ENCODE data around the gene FNBP1L. TPM values are rescaled to one million over a fixed set of nuclear protein-coding genes. Genes with fewer than 3 reads are reported as not detected.
"Not testable (repeated sequence)": the region's sequence is repeated elsewhere in the genome, so short reads cannot be mapped to it uniquely, and the experiment has no call there.

Gene FNBP1L
- total and polyA plus RNA-seq, 2 experiments from 2014 or later, result 56.3 to 132 TPM

DNA sequence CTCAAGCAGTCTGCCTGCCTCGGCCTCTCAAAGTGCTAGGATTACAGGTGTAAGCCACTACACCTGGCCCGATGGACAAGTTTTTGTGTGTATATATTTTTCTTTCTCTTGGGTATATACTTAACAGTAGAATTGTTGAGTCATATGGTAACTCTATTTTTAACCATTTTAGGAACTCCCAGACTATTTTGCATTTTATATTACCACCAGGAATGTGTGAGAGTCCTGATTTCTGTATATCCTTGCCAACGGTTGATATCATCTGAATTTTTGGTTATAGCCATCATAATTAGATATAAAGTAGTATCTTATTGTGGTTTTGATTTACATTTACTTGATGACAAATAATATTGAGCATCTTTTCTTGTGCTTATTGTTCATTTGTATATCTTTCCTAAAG lies 20.7 kb downstream of the FNBP1L start:
- H2AFZ ChIP-seq, result no peak overlapping the region
- no peak overlapping the region for H3K27ac ChIP-seq (ENCODE audit: low read depth)
- H3K4me3 Mint-ChIP-seq, result no peak overlapping the region
- peaks cover 23% of the 10 kb centered on the region for H3K9me3 Mint-ChIP-seq
- H3K36me3 ChIP-seq (ENCODE audit: insufficient read depth), result no peaks in the 10 kb centered on the region
- ATAC-seq, result no peak
- peaks cover 45% of the 10 kb centered on the region for H4K20me1 ChIP-seq (replicated peaks; ENCODE audit: insufficient read depth)
- DNase-seq (ENCODE audit: low spot score), result no peak
- H3K27me3 Mint-ChIP-seq (ENCODE audit: insufficient read depth, low read depth, poor library complexity), result peaks cover 8% of the 10 kb centered on the region
- peaks cover 19% of the 10 kb centered on the region for H3K4me1 Mint-ChIP-seq
- no peak overlapping the region for H3K4me3 ChIP-seq
- no peak overlapping the region for H3K4me2 ChIP-seq
- H3K79me2 ChIP-seq (replicated peaks; ENCODE audit: insufficient read depth), result peaks cover 100% of the 10 kb centered on the region
- no peaks in the 10 kb centered on the region for H3F3A ChIP-seq (replicated peaks; ENCODE audit: low read depth)
- H3K9me2 ChIP-seq (ENCODE audit: insufficient read depth), result no peaks in the 10 kb centered on the region
- peaks cover 22% of the 10 kb centered on the region for H3K4me1 ChIP-seq (ENCODE audit: insufficient read depth)
- no peaks in the 10 kb centered on the region for H3K27me3 ChIP-seq (ENCODE audit: insufficient read depth)
- H3K27ac Mint-ChIP-seq, result no peak overlapping the region; the same call in 1 of the 2 replicates
- TF ChIP-seq, protein P1, sequence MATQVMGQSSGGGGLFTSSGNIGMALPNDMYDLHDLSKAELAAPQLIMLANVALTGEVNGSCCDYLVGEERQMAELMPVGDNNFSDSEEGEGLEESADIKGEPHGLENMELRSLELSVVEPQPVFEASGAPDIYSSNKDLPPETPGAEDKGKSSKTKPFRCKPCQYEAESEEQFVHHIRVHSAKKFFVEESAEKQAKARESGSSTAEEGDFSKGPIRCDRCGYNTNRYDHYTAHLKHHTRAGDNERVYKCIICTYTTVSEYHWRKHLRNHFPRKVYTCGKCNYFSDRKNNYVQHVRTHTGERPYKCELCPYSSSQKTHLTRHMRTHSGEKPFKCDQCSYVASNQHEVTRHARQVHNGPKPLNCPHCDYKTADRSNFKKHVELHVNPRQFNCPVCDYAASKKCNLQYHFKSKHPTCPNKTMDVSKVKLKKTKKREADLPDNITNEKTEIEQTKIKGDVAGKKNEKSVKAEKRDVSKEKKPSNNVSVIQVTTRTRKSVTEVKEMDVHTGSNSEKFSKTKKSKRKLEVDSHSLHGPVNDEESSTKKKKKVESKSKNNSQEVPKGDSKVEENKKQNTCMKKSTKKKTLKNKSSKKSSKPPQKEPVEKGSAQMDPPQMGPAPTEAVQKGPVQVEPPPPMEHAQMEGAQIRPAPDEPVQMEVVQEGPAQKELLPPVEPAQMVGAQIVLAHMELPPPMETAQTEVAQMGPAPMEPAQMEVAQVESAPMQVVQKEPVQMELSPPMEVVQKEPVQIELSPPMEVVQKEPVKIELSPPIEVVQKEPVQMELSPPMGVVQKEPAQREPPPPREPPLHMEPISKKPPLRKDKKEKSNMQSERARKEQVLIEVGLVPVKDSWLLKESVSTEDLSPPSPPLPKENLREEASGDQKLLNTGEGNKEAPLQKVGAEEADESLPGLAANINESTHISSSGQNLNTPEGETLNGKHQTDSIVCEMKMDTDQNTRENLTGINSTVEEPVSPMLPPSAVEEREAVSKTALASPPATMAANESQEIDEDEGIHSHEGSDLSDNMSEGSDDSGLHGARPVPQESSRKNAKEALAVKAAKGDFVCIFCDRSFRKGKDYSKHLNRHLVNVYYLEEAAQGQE (IDR thresholded peaks at IDR 0.05; ENCODE audit: unreplicated experiment), result no peak
- TF ChIP-seq, protein P2, sequence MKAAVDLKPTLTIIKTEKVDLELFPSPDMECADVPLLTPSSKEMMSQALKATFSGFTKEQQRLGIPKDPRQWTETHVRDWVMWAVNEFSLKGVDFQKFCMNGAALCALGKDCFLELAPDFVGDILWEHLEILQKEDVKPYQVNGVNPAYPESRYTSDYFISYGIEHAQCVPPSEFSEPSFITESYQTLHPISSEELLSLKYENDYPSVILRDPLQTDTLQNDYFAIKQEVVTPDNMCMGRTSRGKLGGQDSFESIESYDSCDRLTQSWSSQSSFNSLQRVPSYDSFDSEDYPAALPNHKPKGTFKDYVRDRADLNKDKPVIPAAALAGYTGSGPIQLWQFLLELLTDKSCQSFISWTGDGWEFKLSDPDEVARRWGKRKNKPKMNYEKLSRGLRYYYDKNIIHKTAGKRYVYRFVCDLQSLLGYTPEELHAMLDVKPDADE (IDR thresholded peaks at IDR 0.05), result no peak
- no peak for TF ChIP-seq EZH2 (IDR thresholded peaks at IDR 0.05; ENCODE audit: low read depth, unreplicated experiment)
- TF ChIP-seq ZNF331 (CRISPR knock-in tag; IDR thresholded peaks at IDR 0.05; ENCODE audit: low read depth), result no peak
- TF ChIP-seq JUNB (IDR thresholded peaks at IDR 0.05; ENCODE audit: unreplicated experiment), result no peak
- peaks cover 37% of the 10 kb centered on the region for H3K36me3 Mint-ChIP-seq (ENCODE audit: low read depth)

GRCh38 chr1:93469223-93469622 lies 21.3 kb downstream of the FNBP1L start:
- H3K27ac ChIP-seq (ENCODE audit: low read depth); H3K27ac Mint-ChIP-seq; H3K4me3 ChIP-seq; H3K4me2 ChIP-seq; H2AFZ ChIP-seq; H3K36me3 ChIP-seq (ENCODE audit: insufficient read depth); H3K4me3 Mint-ChIP-seq; ATAC-seq; H3K9me2 ChIP-seq (ENCODE audit: insufficient read depth); DNase-seq (ENCODE audit: low spot score); H3K27me3 ChIP-seq (ENCODE audit: insufficient read depth); H3F3A ChIP-seq (replicated peaks; ENCODE audit: low read depth): not testable (repeated sequence)
- peaks cover 33% of the 10 kb centered on the region for H3K36me3 Mint-ChIP-seq (ENCODE audit: low read depth)
- H3K9me3 Mint-ChIP-seq, result peaks cover 23% of the 10 kb centered on the region
- H3K27me3 Mint-ChIP-seq (ENCODE audit: insufficient read depth, low read depth, poor library complexity), result peaks cover 11% of the 10 kb centered on the region
- peaks cover 18% of the 10 kb centered on the region for H3K4me1 Mint-ChIP-seq
- H4K20me1 ChIP-seq (replicated peaks; ENCODE audit: insufficient read depth), result peaks cover 41% of the 10 kb centered on the region
- peaks cover 24% of the 10 kb centered on the region for H3K4me1 ChIP-seq (ENCODE audit: insufficient read depth)
- peaks cover 100% of the 10 kb centered on the region for H3K79me2 ChIP-seq (replicated peaks; ENCODE audit: insufficient read depth)

DNA sequence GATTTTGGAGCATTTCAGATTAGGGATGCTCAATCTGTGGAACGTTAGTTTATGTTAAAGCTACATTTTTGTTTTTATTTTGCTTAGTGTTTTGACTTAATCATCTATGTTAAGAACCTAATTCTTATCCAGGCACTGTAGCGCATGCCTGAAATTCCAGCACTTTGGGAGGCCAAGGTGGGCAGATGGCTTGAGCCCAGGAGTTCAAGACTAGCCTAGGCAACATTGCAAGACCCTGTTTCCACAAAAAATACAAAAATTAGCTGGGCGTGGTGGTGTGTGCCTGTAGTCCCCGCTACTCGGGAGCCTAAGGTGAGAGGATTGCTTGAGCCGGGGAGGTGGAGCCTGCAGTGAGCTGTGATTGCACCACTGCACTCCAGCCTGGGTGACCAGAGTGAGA lies 23.4 kb downstream of the FNBP1L start:
- H3K9me2 ChIP-seq (ENCODE audit: insufficient read depth), result no peaks in the 10 kb centered on the region
- H3K27me3 ChIP-seq (ENCODE audit: insufficient read depth), result no peaks in the 10 kb centered on the region
- DNase-seq (ENCODE audit: low spot score) (peak; percentile 60), ATAC-seq (peak; percentile 73)
- no peaks in the 10 kb centered on the region for H3F3A ChIP-seq (replicated peaks; ENCODE audit: low read depth)
- Mint-ChIP-seq H3K36me3 (ENCODE audit: low read depth) (peaks cover 17% of the 10 kb centered on the region), H3K4me1 (peaks cover 20% of the 10 kb centered on the region), H3K27me3 (ENCODE audit: insufficient read depth, low read depth, poor library complexity) (peaks cover 11% of the 10 kb centered on the region), H3K27ac (peak overlapping the region; percentile 61), H3K9me3 (peaks cover 8% of the 10 kb centered on the region; the same call in 2 of the 3 replicates), H3K4me3 (no peak overlapping the region)
- no peak overlapping the region for H3K4me3 ChIP-seq
- H2AFZ ChIP-seq, result no peak overlapping the region
- peak overlapping the region; percentile 12 for H3K4me2 ChIP-seq
- H3K36me3 ChIP-seq (ENCODE audit: insufficient read depth), result no peaks in the 10 kb centered on the region
- peaks cover 100% of the 10 kb centered on the region for H3K79me2 ChIP-seq (replicated peaks; ENCODE audit: insufficient read depth)
- H3K27ac ChIP-seq (ENCODE audit: low read depth), result 0 out of 2 replicates have a peak overlapping the region, but pooled peaks have one; percentile 12
- peaks cover 31% of the 10 kb centered on the region for H3K4me1 ChIP-seq (ENCODE audit: insufficient read depth)
- H4K20me1 ChIP-seq (replicated peaks; ENCODE audit: insufficient read depth), result peaks cover 48% of the 10 kb centered on the region
- TF ChIP-seq POLR2AphosphoS5 (IDR thresholded peaks at IDR 0.05; ENCODE audit: low read depth) (no peak), CREB1 (CRISPR knock-in tag; IDR thresholded peaks at IDR 0.05; ENCODE audit: low read depth) (no peak), ZNF114 (CRISPR knock-in tag; IDR thresholded peaks at IDR 0.05) (no peak), JUNB (IDR thresholded peaks at IDR 0.05; ENCODE audit: unreplicated experiment) (no peak), EZH2 (IDR thresholded peaks at IDR 0.05; ENCODE audit: low read depth, unreplicated experiment) (no peak)
